ENCODE data around the gene FGF14.

DNA sequence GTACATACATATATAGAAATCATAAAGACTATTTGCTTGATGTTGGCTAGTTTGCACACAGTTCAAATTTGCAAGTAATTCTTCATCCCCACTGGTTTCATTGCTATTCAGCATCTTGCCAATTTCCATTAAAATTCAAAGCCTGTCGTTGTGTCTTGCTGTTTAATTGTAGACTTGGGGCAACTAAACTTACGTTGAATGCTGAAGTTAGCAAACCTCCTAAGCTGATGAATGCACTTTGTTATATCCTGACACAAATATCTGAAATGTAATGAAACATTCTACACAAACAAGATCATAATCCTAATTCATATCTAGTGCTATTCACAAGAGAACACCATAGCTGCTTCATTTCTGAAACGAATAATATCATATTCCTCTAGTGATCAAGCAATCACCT, 568.2 kb downstream of the FGF14 start:
- TF ChIP-seq, protein P1, sequence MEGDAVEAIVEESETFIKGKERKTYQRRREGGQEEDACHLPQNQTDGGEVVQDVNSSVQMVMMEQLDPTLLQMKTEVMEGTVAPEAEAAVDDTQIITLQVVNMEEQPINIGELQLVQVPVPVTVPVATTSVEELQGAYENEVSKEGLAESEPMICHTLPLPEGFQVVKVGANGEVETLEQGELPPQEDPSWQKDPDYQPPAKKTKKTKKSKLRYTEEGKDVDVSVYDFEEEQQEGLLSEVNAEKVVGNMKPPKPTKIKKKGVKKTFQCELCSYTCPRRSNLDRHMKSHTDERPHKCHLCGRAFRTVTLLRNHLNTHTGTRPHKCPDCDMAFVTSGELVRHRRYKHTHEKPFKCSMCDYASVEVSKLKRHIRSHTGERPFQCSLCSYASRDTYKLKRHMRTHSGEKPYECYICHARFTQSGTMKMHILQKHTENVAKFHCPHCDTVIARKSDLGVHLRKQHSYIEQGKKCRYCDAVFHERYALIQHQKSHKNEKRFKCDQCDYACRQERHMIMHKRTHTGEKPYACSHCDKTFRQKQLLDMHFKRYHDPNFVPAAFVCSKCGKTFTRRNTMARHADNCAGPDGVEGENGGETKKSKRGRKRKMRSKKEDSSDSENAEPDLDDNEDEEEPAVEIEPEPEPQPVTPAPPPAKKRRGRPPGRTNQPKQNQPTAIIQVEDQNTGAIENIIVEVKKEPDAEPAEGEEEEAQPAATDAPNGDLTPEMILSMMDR (IDR thresholded peaks at IDR 0.05), result no peak
- TF ChIP-seq EZH2 (IDR thresholded peaks at IDR 0.05; ENCODE audit: borderline replicate concordance, insufficient read depth, low read depth, low read length, poor library complexity, severe bottlenecking), result no peak

Measured in B cell (primary cell).